ENCODE results near the gene RIPK3.

GRCh38 chr14:24300326-24300980, 39.3 kb downstream of the RIPK3 start:
- TF ChIP-seq CTCF (IDR thresholded peaks at IDR 0.05; ENCODE audit: insufficient read depth, low read depth, low read length) (no peak), EZH2 (IDR thresholded peaks at IDR 0.05; ENCODE audit: insufficient read depth, low read length) (no peak)

All from astrocyte (in vitro differentiated cells and primary cell).